Colonic mucosa (tissue), 4 donors: ENCODE data around the gene THSD4. TPM values are rescaled to one million over a fixed set of nuclear protein-coding genes. Genes with fewer than 3 reads are reported as not detected.

ENCODE experiments used
- DNase-seq: peaks from one replicate; pipeline ENCODE4 v3.0.0-alpha.2; 2020
- H3K27ac ChIP-seq: fragments of 200-600 bp; one replicate; pipeline ENCODE4 v1.8.0; 2021
- H3K27me3 ChIP-seq: fragments of 200-600 bp; one replicate; pipeline ENCODE4 v1.8.0; 2021
- H3K36me3 ChIP-seq: fragments of 200-600 bp; one replicate; pipeline ENCODE4 v1.8.0; 2021
- H3K4me1 ChIP-seq: fragments of 200-600 bp; one replicate; pipeline ENCODE4 v1.8.0; 2021; ENCODE audit warnings: mild to moderate bottlenecking
- H3K4me3 ChIP-seq: fragments of 200-600 bp; one replicate; pipeline ENCODE4 v1.8.0; 2021
- H3K9ac ChIP-seq, 2 donors: one replicate each; pipeline ENCODE4 v1.7.0; 2013; ENCODE audit warnings: control low read depth in 2 of 2, low read depth in 2 of 2, low read length in 2 of 2
- H3K9me3 ChIP-seq: fragments of 200-600 bp; one replicate; pipeline ENCODE4 v1.8.0; 2021
- CTCF ChIP-seq: fragments of 200-600 bp; IDR thresholded peaks from one replicate; pipeline ENCODE4 v1.8.0; 2022; ENCODE audit warnings: antibody characterized with exemption, mild to moderate bottlenecking
- intact Hi-C: fragments of 100-400 bp; cut with DNase I; formaldehyde crosslinking; loops from one replicate; pipeline ENCODE4 v1.14.1; 2022
- total RNA-seq, 2 donors: library from RNA; stranded (reverse); fragmentation: NEBNext Ultra II Directional in 1 of 2; extraction: Animal tissue kit (Norgen Biotek cat#: 25700) in 1 of 2; gene quantifications; one replicate each; pipeline ENCODE4 v1.2.1, GENCODE V29; 2021
- donor health status: healthy.
- donor health status: DM: no; HTN: no; CAD: no.
- donor health status: DM: no; HTN: no; CAD: no.

Gene THSD4
- total RNA-seq, 2 donors from 2014 or later: 18.8 to 23.5 TPM

DNA sequence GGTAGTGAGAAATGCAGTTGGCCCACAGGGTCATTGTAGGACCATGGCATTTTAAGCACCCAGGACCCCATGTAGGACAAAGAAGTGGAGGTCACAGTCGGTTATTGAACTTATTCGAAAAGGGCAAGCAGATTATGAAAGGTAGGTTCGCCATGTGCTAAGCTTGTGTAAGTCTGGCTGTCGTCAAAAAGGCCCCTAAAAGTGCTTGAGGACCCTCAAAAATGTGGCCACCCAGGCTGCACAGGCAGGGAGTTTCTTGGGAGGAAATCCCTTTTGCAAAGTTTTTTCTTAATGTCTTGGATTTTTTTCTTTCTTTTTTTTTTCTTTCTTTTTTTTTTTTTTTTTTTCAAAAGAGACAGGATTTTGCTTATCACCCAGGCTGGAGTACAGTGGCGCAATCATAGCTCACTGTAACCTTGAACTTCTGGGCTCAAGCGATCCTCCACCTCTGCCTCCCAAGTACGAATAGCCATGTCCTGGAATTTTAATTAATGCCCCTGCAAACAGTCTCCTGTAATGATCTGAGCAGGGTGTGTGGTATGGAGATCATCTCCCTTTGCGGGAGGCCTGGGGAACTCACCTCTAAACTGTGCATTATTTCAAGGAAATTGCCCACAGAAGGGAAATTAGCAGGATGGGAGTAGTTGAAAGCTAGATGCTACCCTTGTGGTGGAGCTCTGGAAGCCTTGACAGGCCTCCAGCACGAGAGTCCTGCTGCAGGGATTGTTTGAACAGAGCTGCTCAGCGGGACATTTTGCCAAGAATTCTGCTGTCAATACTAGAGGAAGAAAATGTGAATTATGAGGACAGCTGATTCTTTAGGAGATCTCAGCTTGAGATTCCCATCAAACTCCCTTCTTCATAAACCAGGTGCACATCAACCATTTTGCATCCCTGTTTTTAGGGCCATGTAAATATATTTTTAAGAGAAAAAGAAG lies 28.4 kb downstream of the THSD4 start:
- no peak overlapping the region for H3K27ac ChIP-seq
- H3K9me3 ChIP-seq: no peaks in the 10 kb centered on the region
- no peak overlapping the region for H3K4me3 ChIP-seq
- H3K36me3 ChIP-seq: no peaks in the 10 kb centered on the region
- DNase-seq: no peak
- TF ChIP-seq CTCF: no peak
- intact Hi-C loops: no loop called here
- H3K9ac ChIP-seq: no peak overlapping the region
- no peaks in the 10 kb centered on the region for H3K27me3 ChIP-seq
- no peaks in the 10 kb centered on the region for H3K4me1 ChIP-seq

DNA sequence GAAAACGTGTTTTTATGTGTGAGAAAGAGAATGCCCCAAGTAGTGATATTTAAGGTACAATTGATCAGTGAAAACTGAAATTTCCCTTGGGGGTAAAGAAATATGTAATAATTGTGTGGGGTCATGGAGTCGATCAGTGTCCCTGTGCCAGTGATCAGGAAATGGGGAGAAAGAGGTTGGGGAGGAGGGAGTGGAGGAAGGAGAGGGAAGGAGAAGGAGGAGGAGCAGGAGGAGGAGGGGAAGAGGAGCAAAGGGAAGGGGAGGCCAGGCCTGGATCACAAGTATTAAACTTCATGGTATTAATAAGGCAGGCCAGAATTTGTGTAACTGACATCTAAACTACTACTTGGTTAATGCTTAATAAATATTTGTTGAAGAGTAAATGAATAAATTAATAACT lies 30.4 kb downstream of the THSD4 start:
- intact Hi-C loops: no loop called here
- H3K27ac ChIP-seq: no peak overlapping the region
- no peak overlapping the region for H3K9ac ChIP-seq
- no peak for TF ChIP-seq CTCF
- no peak overlapping the region for H3K4me3 ChIP-seq
- no peaks in the 10 kb centered on the region for H3K36me3 ChIP-seq
- no peaks in the 10 kb centered on the region for H3K27me3 ChIP-seq
- DNase-seq: no peak
- H3K9me3 ChIP-seq: no peaks in the 10 kb centered on the region
- no peaks in the 10 kb centered on the region for H3K4me1 ChIP-seq

- no peak for TF ChIP-seq CTCF
- intact Hi-C loops: no loop called here
- Histone ChIP-seq H3K9me3 (no peaks in the 10 kb centered on the region), H3K4me1 (no peaks in the 10 kb centered on the region), H3K27me3 (no peaks in the 10 kb centered on the region), H3K9ac (no peak overlapping the region), H3K4me3 (no peak overlapping the region), H3K27ac (no peak overlapping the region), H3K36me3 (no peaks in the 10 kb centered on the region)
- DNase-seq: no peak
Observed at GRCh38 chr15:71146580-71146982, 31.3 kb downstream of the THSD4 start.

GRCh38 chr15:71148048-71148447 lies 32.8 kb downstream of the THSD4 start:
- H3K27ac ChIP-seq: no peak overlapping the region
- no peak for TF ChIP-seq CTCF
- no peak for DNase-seq
- H3K9me3 ChIP-seq: no peaks in the 10 kb centered on the region
- intact Hi-C loops: no loop called here
- no peaks in the 10 kb centered on the region for H3K27me3 ChIP-seq
- H3K36me3 ChIP-seq: no peaks in the 10 kb centered on the region
- H3K9ac ChIP-seq: no peak overlapping the region
- no peaks in the 10 kb centered on the region for H3K4me1 ChIP-seq
- H3K4me3 ChIP-seq: no peak overlapping the region

DNA sequence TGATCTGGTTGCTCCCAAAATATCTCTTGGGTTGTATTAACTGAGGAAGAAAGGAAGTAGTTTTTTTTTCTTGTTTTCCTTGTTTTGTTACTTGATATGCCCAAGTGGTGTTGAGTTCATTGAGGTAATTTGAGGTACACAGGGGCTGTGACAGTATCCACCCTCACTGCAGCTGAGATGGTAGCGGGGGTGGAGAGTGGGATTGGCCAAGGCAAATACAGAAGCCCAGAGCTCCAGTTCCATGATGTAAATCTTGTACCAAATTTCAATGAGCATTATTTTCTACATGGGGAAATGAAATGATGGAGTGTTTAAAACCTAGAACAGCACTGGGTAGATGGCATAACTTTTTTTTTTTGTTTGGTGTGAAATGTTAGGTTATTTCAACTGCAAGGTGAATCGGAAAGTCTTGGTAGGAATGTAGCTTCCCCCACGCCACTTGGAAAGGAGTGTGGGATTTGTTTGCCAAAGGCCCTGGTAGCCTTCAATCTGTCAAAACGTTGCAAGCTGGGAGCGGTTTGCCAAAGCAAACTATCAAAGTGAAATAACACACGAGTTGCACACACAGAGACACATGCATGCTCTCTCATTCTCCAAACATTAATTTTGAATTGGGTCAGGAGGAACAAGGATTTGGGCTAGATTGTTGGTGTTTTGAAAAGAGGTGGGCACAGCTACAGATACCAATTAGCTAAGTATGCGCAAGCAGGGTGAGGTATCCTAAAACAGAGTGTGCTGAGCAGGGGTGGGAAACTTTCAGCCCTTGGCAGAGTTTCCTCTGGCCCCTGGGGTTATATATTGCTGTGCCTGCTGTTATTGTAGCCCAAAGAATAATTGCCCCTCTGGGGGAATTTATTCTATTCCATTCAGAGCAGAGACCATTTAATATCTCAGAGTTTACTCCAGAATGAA lies 34.6 kb downstream of the THSD4 start:
- Histone ChIP-seq H3K9me3 (no peaks in the 10 kb centered on the region), H3K27me3 (no peaks in the 10 kb centered on the region), H3K36me3 (no peaks in the 10 kb centered on the region), H3K27ac (no peak overlapping the region), H3K4me3 (no peak overlapping the region), H3K9ac (no peak overlapping the region), H3K4me1 (no peaks in the 10 kb centered on the region)
- intact Hi-C loops: no loop called here
- no peak for TF ChIP-seq CTCF
- DNase-seq: no peak
